Measurements from ENCODE around the gene ATXN7L1.
"Not testable (repeated sequence)": the region's sequence is repeated elsewhere in the genome, so short reads cannot be mapped to it uniquely, and the experiment has no call there.

ATXN7L1 gene

GRCh38 chr7:105734233-105734632, 142.2 kb downstream of the ATXN7L1 start:
- no peak for DNase-seq

- no peak for DNase-seq
Observed at GRCh38 chr7:105731042-105731441, 145.4 kb downstream of the ATXN7L1 start.

GRCh38 chr7:105728028-105728427, 148.4 kb downstream of the ATXN7L1 start:
- DNase-seq: no peak

GRCh38 chr7:105724688-105725087, 151.7 kb downstream of the ATXN7L1 start:
- DNase-seq: no peak

GRCh38 chr7:105723572-105723971, 152.8 kb downstream of the ATXN7L1 start:
- no peak for DNase-seq

- no peak for DNase-seq
Observed at GRCh38 chr7:105721571-105722104, 154.8 kb downstream of the ATXN7L1 start.

GRCh38 chr7:105719919-105720318, 156.5 kb downstream of the ATXN7L1 start:
- no peak for DNase-seq

- DNase-seq: no peak
Observed at GRCh38 chr7:105719395-105719794, 157.0 kb downstream of the ATXN7L1 start.

GRCh38 chr7:105718511-105718925, 157.9 kb downstream of the ATXN7L1 start:
- no peak for DNase-seq

GRCh38 chr7:105715528-105715927, 160.9 kb downstream of the ATXN7L1 start:
- DNase-seq: no peak

GRCh38 chr7:105713488-105714465, 162.6 kb downstream of the ATXN7L1 start:
- no peak for DNase-seq

- no peak for DNase-seq
Observed at GRCh38 chr7:105712877-105713276, 163.5 kb downstream of the ATXN7L1 start.

GRCh38 chr7:105711726-105712402, 164.5 kb downstream of the ATXN7L1 start:
- no peak for DNase-seq

- DNase-seq: not testable (repeated sequence)
Observed at GRCh38 chr7:105710720-105711119, 165.7 kb downstream of the ATXN7L1 start.

GRCh38 chr7:105708763-105709080, 167.7 kb downstream of the ATXN7L1 start:
- no peak for DNase-seq

- DNase-seq: no peak
Observed at GRCh38 chr7:105707967-105708762, 168.2 kb downstream of the ATXN7L1 start.

- no peak for DNase-seq
Observed at GRCh38 chr7:105707381-105707780, 169.0 kb downstream of the ATXN7L1 start.

GRCh38 chr7:105705427-105705826, 171.0 kb downstream of the ATXN7L1 start:
- no peak for DNase-seq

GRCh38 chr7:105703207-105703930, 173.0 kb downstream of the ATXN7L1 start:
- no peak for DNase-seq

GRCh38 chr7:105699568-105700236, 176.7 kb downstream of the ATXN7L1 start:
- DNase-seq: no peak

GRCh38 chr7:105698531-105698930, 177.9 kb downstream of the ATXN7L1 start:
- no peak for DNase-seq

- DNase-seq: no peak
Observed at GRCh38 chr7:105697753-105698152, 178.6 kb downstream of the ATXN7L1 start.
